ENCODE measurements around the gene GRN. TPM values are rescaled to one million over a fixed set of nuclear protein-coding genes. Genes with fewer than 3 reads are reported as not detected.

Gene GRN
- 108 TPM for polyA plus RNA-seq (2013, experiment 1 of 4)
- 105 TPM for polyA plus RNA-seq (2013, experiment 2 of 4)
- 89.6 TPM for polyA plus RNA-seq (2013, experiment 3 of 4)
- polyA plus RNA-seq (2013, experiment 4 of 4): 106 TPM

- H3K9me3 ChIP-seq (ENCODE audit: control insufficient read depth, low read length): no peaks in the 10 kb centered on the region
- WGBS, 2 experiments: 0 to 1% methylated on average over 26 of the region's 26 CpGs
Observed at GRCh38 chr17:44344939-44345453, at the start of gene GRN. Gene GRN (plus strand): TSS chr17:44345302. CDS start chr17:44349165, 3,863 bp downstream.

GRCh38 chr17:44297975-44298374 is 47.1 kb upstream of the GRN start:
- Histone ChIP-seq H3K36me3 (ENCODE audit: control insufficient read depth, insufficient read depth, low read length) (no peaks in the 10 kb centered on the region), H3K27me3 (ENCODE audit: control insufficient read depth, insufficient read depth, low read length, poor library complexity, severe bottlenecking) (no peaks in the 10 kb centered on the region), H3K9me3 (ENCODE audit: control insufficient read depth, low read length) (no peaks in the 10 kb centered on the region), H3K4me1 (ENCODE audit: control insufficient read depth, insufficient read depth, low read length) (no peaks in the 10 kb centered on the region), H3K4me3 (ENCODE audit: insufficient read depth, low read depth, low read length) (no peak overlapping the region), H3K27ac (ENCODE audit: insufficient read depth, low read depth, low read length, poor library complexity, severe bottlenecking) (no peak overlapping the region)
- 77 to 89% methylated on average over 3 of the region's 3 CpGs for WGBS, 2 experiments

More at GRCh38 chr17:44344939-44345453, at the start of gene GRN:
- Histone ChIP-seq H3K4me3 (ENCODE audit: insufficient read depth, low read depth, low read length) (peak within 1 kb of the TSS; percentile 61), H3K36me3 (ENCODE audit: control insufficient read depth, insufficient read depth, low read length) (no peaks in the 10 kb centered on the region), H3K4me1 (ENCODE audit: control insufficient read depth, insufficient read depth, low read length) (peaks cover 6% of the 10 kb centered on the region), H3K27ac (ENCODE audit: insufficient read depth, low read depth, low read length, poor library complexity, severe bottlenecking) (no peak within 1 kb of the TSS), H3K27me3 (ENCODE audit: control insufficient read depth, insufficient read depth, low read length, poor library complexity, severe bottlenecking) (no peaks in the 10 kb centered on the region)

- H3K4me1 ChIP-seq (ENCODE audit: control insufficient read depth, insufficient read depth, low read length): peaks cover 18% of the 10 kb centered on the region
- H3K9me3 ChIP-seq (ENCODE audit: control insufficient read depth, low read length): no peaks in the 10 kb centered on the region
- no peak overlapping the region for H3K4me3 ChIP-seq (ENCODE audit: insufficient read depth, low read depth, low read length)
- H3K36me3 ChIP-seq (ENCODE audit: control insufficient read depth, insufficient read depth, low read length): no peaks in the 10 kb centered on the region
- H3K27me3 ChIP-seq (ENCODE audit: control insufficient read depth, insufficient read depth, low read length, poor library complexity, severe bottlenecking): peaks cover 14% of the 10 kb centered on the region
- H3K27ac ChIP-seq (ENCODE audit: insufficient read depth, low read depth, low read length, poor library complexity, severe bottlenecking): no peak overlapping the region
Observed at GRCh38 chr17:44304651-44305050, 40.5 kb upstream of the GRN start.

GRCh38 chr17:44307387-44308186 is 37.5 kb upstream of the GRN start:
- Histone ChIP-seq H3K9me3 (ENCODE audit: control insufficient read depth, low read length) (no peaks in the 10 kb centered on the region), H3K4me3 (ENCODE audit: insufficient read depth, low read depth, low read length) (peak overlapping the region; percentile 47), H3K36me3 (ENCODE audit: control insufficient read depth, insufficient read depth, low read length) (no peaks in the 10 kb centered on the region), H3K27me3 (ENCODE audit: control insufficient read depth, insufficient read depth, low read length, poor library complexity, severe bottlenecking) (peaks cover 23% of the 10 kb centered on the region), H3K4me1 (ENCODE audit: control insufficient read depth, insufficient read depth, low read length) (peaks cover 18% of the 10 kb centered on the region), H3K27ac (ENCODE audit: insufficient read depth, low read depth, low read length, poor library complexity, severe bottlenecking) (peak overlapping the region; percentile 55)
- 2 to 4% methylated on average over 24 to 26 of the region's 26 CpGs for WGBS, 2 experiments

GRCh38 chr17:44308320-44308818 is 36.7 kb upstream of the GRN start, which contains the start of gene RUNDC3A:
Gene RUNDC3A (plus strand): TSS chr17:44308601. CDS start chr17:44308833, 232 bp downstream.
- peaks cover 18% of the 10 kb centered on the region for H3K4me1 ChIP-seq (ENCODE audit: control insufficient read depth, insufficient read depth, low read length)
- peaks cover 30% of the 10 kb centered on the region for H3K27me3 ChIP-seq (ENCODE audit: control insufficient read depth, insufficient read depth, low read length, poor library complexity, severe bottlenecking)
- peak within 1 kb of the TSS; percentile 55 for H3K27ac ChIP-seq (ENCODE audit: insufficient read depth, low read depth, low read length, poor library complexity, severe bottlenecking)
- H3K4me3 ChIP-seq (ENCODE audit: insufficient read depth, low read depth, low read length): peak within 1 kb of the TSS; percentile 47
- no peaks in the 10 kb centered on the region for H3K36me3 ChIP-seq (ENCODE audit: control insufficient read depth, insufficient read depth, low read length)
- H3K9me3 ChIP-seq (ENCODE audit: control insufficient read depth, low read length): no peaks in the 10 kb centered on the region
- 0 to 1% methylated on average over 39 of the region's 39 CpGs for WGBS, 2 experiments

- H3K27me3 ChIP-seq (ENCODE audit: control insufficient read depth, insufficient read depth, low read length, poor library complexity, severe bottlenecking): peaks cover 35% of the 10 kb centered on the region
Observed at GRCh38 chr17:44308865-44309264, 36.2 kb upstream of the GRN start.

GRCh38 chr17:44309472-44309871 is 35.6 kb upstream of the GRN start:
- peaks cover 18% of the 10 kb centered on the region for H3K4me1 ChIP-seq (ENCODE audit: control insufficient read depth, insufficient read depth, low read length)
- no peaks in the 10 kb centered on the region for H3K9me3 ChIP-seq (ENCODE audit: control insufficient read depth, low read length)
- WGBS, 2 experiments: 60 to 71% methylated on average over 5 of the region's 5 CpGs
- H3K4me3 ChIP-seq (ENCODE audit: insufficient read depth, low read depth, low read length): no peak overlapping the region
- no peaks in the 10 kb centered on the region for H3K36me3 ChIP-seq (ENCODE audit: control insufficient read depth, insufficient read depth, low read length)
- no peak overlapping the region for H3K27ac ChIP-seq (ENCODE audit: insufficient read depth, low read depth, low read length, poor library complexity, severe bottlenecking)
- peaks cover 41% of the 10 kb centered on the region for H3K27me3 ChIP-seq (ENCODE audit: control insufficient read depth, insufficient read depth, low read length, poor library complexity, severe bottlenecking)

More at GRCh38 chr17:44308865-44309264, 36.2 kb upstream of the GRN start:
- Histone ChIP-seq H3K27ac (ENCODE audit: insufficient read depth, low read depth, low read length, poor library complexity, severe bottlenecking) (no peak overlapping the region), H3K4me3 (ENCODE audit: insufficient read depth, low read depth, low read length) (peak overlapping the region; percentile 47), H3K36me3 (ENCODE audit: control insufficient read depth, insufficient read depth, low read length) (no peaks in the 10 kb centered on the region), H3K9me3 (ENCODE audit: control insufficient read depth, low read length) (no peaks in the 10 kb centered on the region), H3K4me1 (ENCODE audit: control insufficient read depth, insufficient read depth, low read length) (peaks cover 18% of the 10 kb centered on the region)
- 6 to 8% methylated on average over 15 of the region's 15 CpGs for WGBS, 2 experiments

- WGBS, 2 experiments: 91 to 95% methylated on average over 2 of the region's 2 CpGs
- H3K4me3 ChIP-seq (ENCODE audit: insufficient read depth, low read depth, low read length): no peak overlapping the region
- H3K36me3 ChIP-seq (ENCODE audit: control insufficient read depth, insufficient read depth, low read length): no peaks in the 10 kb centered on the region
- no peak overlapping the region for H3K27ac ChIP-seq (ENCODE audit: insufficient read depth, low read depth, low read length, poor library complexity, severe bottlenecking)
- H3K9me3 ChIP-seq (ENCODE audit: control insufficient read depth, low read length): no peaks in the 10 kb centered on the region
- peaks cover 22% of the 10 kb centered on the region for H3K4me1 ChIP-seq (ENCODE audit: control insufficient read depth, insufficient read depth, low read length)
- H3K27me3 ChIP-seq (ENCODE audit: control insufficient read depth, insufficient read depth, low read length, poor library complexity, severe bottlenecking): peaks cover 48% of the 10 kb centered on the region
Observed at GRCh38 chr17:44310188-44310587, 34.9 kb upstream of the GRN start.

GRCh38 chr17:44310609-44311376 is 34.3 kb upstream of the GRN start:
- Histone ChIP-seq H3K4me3 (ENCODE audit: insufficient read depth, low read depth, low read length) (no peak overlapping the region), H3K4me1 (ENCODE audit: control insufficient read depth, insufficient read depth, low read length) (peaks cover 27% of the 10 kb centered on the region), H3K27ac (ENCODE audit: insufficient read depth, low read depth, low read length, poor library complexity, severe bottlenecking) (no peak overlapping the region), H3K36me3 (ENCODE audit: control insufficient read depth, insufficient read depth, low read length) (no peaks in the 10 kb centered on the region), H3K27me3 (ENCODE audit: control insufficient read depth, insufficient read depth, low read length, poor library complexity, severe bottlenecking) (peaks cover 54% of the 10 kb centered on the region), H3K9me3 (ENCODE audit: control insufficient read depth, low read length) (no peaks in the 10 kb centered on the region)
- 67% methylated on average over 10 of the region's 10 CpGs for WGBS, 2 experiments
